ENCODE results near the gene FOXO3. TPM values are rescaled to one million over a fixed set of nuclear protein-coding genes. Genes with fewer than 3 reads are reported as not detected.

Gene FOXO3
- total and polyA plus RNA-seq, 2 donors (not counting 3 experiments of a cell fraction or from before 2014, with no cell fraction given) = 14.4 to 16.9 TPM

GRCh38 chr6:108564178-108564577, 3.5 kb downstream of the FOXO3 start:
- FAIRE-seq = peak; percentile 88
- no peak overlapping the region for H3K4me3 ChIP-seq (replicated peaks in 1 of 3; ENCODE audit: insufficient read depth in 1 of 3, low read depth in 1 of 3, low read length in 3 of 3)
- CTCF ChIA-PET = interaction anchor here (1.1 to 3.9 kb wide), 4 partner anchors 218 to 508 kb away, joined by 3 to 15 read pairs (median 4); no protein-coding TSS in a partner anchor

DNA sequence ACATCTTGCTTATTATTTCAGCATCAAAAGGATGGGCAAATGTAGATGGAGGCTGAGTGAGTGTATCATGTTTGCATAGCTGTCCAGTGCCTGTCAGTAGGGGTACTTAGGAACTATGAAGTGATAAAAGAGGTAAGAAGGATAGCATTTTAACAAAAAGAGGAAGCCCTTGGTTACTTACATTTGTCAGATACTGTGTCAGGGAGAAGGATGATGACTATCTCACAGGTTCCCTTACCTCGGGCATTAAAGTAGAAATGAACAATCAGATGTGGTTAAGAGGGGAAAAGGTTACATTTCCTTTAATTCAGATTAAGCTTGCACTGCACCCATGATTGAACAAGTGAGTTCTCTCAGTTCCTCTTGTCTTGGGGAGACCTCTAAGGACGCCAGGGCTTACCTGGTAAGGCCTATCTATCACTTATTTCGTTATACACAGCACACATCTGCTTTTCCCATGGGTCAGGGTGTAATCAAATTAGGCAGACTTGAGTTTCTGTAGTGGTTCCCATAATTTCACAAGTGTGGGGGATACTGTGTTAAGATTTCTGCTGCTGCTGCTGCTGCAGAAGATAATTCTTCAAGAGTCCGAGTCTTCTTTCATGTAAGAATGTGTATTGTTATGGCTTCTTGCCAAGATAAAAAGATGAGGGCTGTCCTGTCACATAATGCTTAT, 4.5 kb downstream of the FOXO3 start:
- FAIRE-seq = no peak
- H3K4me1 ChIP-seq (ENCODE audit: control insufficient read depth, extremely low read depth, insufficient read depth, low read length) = peaks cover 46% of the 10 kb centered on the region
- no peak overlapping the region for H2AFZ ChIP-seq (ENCODE audit: low read depth, low read length)
- H3K9ac ChIP-seq (replicated peaks; ENCODE audit: extremely low read depth, insufficient read depth, low read length) = no peak overlapping the region
- ChIA-PET POLR2A (no interaction called here), CTCF (interaction anchor here (1.0 to 3.9 kb wide), 6 partner anchors 11 to 328 kb away, joined by 3 to 19 read pairs (median 4); no protein-coding TSS in a partner anchor)
- no TSS peak for BruUV-seq (replicated peaks)
- peak; percentile 33 for DNase-seq (ENCODE audit: low read depth, low spot score)
- peaks cover 16% of the 10 kb centered on the region for H3K79me2 ChIP-seq (ENCODE audit: control insufficient read depth, insufficient read depth, low read length)
- no peaks in the 10 kb centered on the region for H3K9me3 ChIP-seq (replicated peaks; ENCODE audit: control insufficient read depth, insufficient read depth, low read length)
- no peaks in the 10 kb centered on the region for H3K27me3 ChIP-seq (ENCODE audit: control insufficient read depth in 2 of 2, insufficient read depth in 2 of 2, low read length in 2 of 2)
- peak overlapping the region; percentile 22 for H3K27ac ChIP-seq (ENCODE audit: insufficient read depth, low read depth, low read length)
- peaks cover 0 to 2% of the 10 kb centered on the region in 2 experiments for H3K36me3 ChIP-seq (ENCODE audit: control insufficient read depth in 2 of 2, extremely low read depth in 1 of 2, insufficient read depth in 2 of 2, low read length in 2 of 2)
- H3K4me2 ChIP-seq (ENCODE audit: insufficient read depth, low read length) = peak overlapping the region; percentile 48
- intact Hi-C loops (cut with micrococcal nuclease) = loop anchor here (1.0 to 10.0 kb wide), 3 partner anchors 24 to 1620 kb away; partner anchors contain the start of gene CDC40
- H3K9me1 ChIP-seq (replicated peaks; ENCODE audit: control insufficient read depth, extremely low read depth, insufficient read depth, low read length) = no peaks in the 10 kb centered on the region
- H4K20me1 ChIP-seq (replicated peaks; ENCODE audit: control insufficient read depth, extremely low read depth, insufficient read depth, low read length) = no peaks in the 10 kb centered on the region
- dilution Hi-C loops (cut with MboI; ENCODE audit: extremely low pct_ligation_motif_present, low sequenced_read_pairs) = no loop called here
- TF ChIP-seq EZH2 (IDR thresholded peaks at IDR 0.05; ENCODE audit: borderline replicate concordance, low read depth, low read length, severe bottlenecking) (no peak), GATA2 (IDR thresholded peaks at IDR 0.05; ENCODE audit: insufficient read depth, insufficient read length, low read depth, low read length) (peak; percentile 37)
- no peak overlapping the region for H3K4me3 ChIP-seq (replicated peaks in 1 of 3; ENCODE audit: insufficient read depth in 1 of 3, low read depth in 1 of 3, low read length in 3 of 3)

More at GRCh38 chr6:108564178-108564577, 3.5 kb downstream of the FOXO3 start:
- H3K36me3 ChIP-seq (ENCODE audit: control insufficient read depth in 2 of 2, extremely low read depth in 1 of 2, insufficient read depth in 2 of 2, low read length in 2 of 2) = peaks cover 0 to 2% of the 10 kb centered on the region in 2 experiments
- dilution Hi-C loops (cut with MboI; ENCODE audit: extremely low pct_ligation_motif_present, low sequenced_read_pairs) (no loop called here), intact Hi-C loops (cut with micrococcal nuclease) (loop anchor here (2.0 to 10.0 kb wide), 2 partner anchors 55 to 1621 kb away; partner anchors contain the start of gene CDC40)
- H3K27ac ChIP-seq (ENCODE audit: insufficient read depth, low read depth, low read length) = peak overlapping the region; percentile 8
- TSS peak; percentile 0 for BruUV-seq (replicated peaks)
- H3K4me1 ChIP-seq (ENCODE audit: control insufficient read depth, extremely low read depth, insufficient read depth, low read length) = peaks cover 46% of the 10 kb centered on the region
- H3K9me3 ChIP-seq (replicated peaks; ENCODE audit: control insufficient read depth, insufficient read depth, low read length) = no peaks in the 10 kb centered on the region
- peak overlapping the region; percentile 48 for H3K4me2 ChIP-seq (ENCODE audit: insufficient read depth, low read length)
- peaks cover 16% of the 10 kb centered on the region for H3K79me2 ChIP-seq (ENCODE audit: control insufficient read depth, insufficient read depth, low read length)
- no peaks in the 10 kb centered on the region for H3K27me3 ChIP-seq (ENCODE audit: control insufficient read depth in 2 of 2, insufficient read depth in 2 of 2, low read length in 2 of 2)
- no peak overlapping the region for H2AFZ ChIP-seq (ENCODE audit: low read depth, low read length)
- no peaks in the 10 kb centered on the region for H3K9me1 ChIP-seq (replicated peaks; ENCODE audit: control insufficient read depth, extremely low read depth, insufficient read depth, low read length)
- POLR2A ChIA-PET = no interaction called here
- peak; percentile 48 for DNase-seq (ENCODE audit: low read depth, low spot score)
- no peaks in the 10 kb centered on the region for H4K20me1 ChIP-seq (replicated peaks; ENCODE audit: control insufficient read depth, extremely low read depth, insufficient read depth, low read length)
- H3K9ac ChIP-seq (replicated peaks; ENCODE audit: extremely low read depth, insufficient read depth, low read length) = no peak overlapping the region
- TF ChIP-seq, protein P1, sequence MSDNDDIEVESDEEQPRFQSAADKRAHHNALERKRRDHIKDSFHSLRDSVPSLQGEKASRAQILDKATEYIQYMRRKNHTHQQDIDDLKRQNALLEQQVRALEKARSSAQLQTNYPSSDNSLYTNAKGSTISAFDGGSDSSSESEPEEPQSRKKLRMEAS (IDR thresholded peaks at IDR 0.05; ENCODE audit: insufficient read depth, insufficient read length) = no peak
- TF ChIP-seq FOS (IDR thresholded peaks at IDR 0.05; ENCODE audit: borderline replicate concordance, insufficient read depth, low read length) (peak; percentile 68), JUN (IDR thresholded peaks at IDR 0.05; ENCODE audit: borderline replicate concordance, insufficient read depth, insufficient read length, low read depth) (peak; percentile 31), GATA2 (IDR thresholded peaks at IDR 0.05; ENCODE audit: insufficient read depth, insufficient read length, low read depth, low read length) (peak; percentile 19), MYC (IDR thresholded peaks at IDR 0.05; ENCODE audit: low read depth, low read length) (no peak), EZH2 (IDR thresholded peaks at IDR 0.05; ENCODE audit: borderline replicate concordance, low read depth, low read length, severe bottlenecking) (no peak)
